HG02798 (cell line): ENCODE data around the gene VRK2.

Source experiments
- ATAC-seq: cut with Tn5 transposase; IDR thresholded peaks from one replicate; pipeline ENCODE4 v1.9.1; 2021; ENCODE audit warnings: mild to moderate bottlenecking; ENCODE audit not compliant: unreplicated experiment, poor library complexity

The VRK2 gene

GRCh38 chr2:58046585-58047372 lies at the start of gene VRK2:
Gene VRK2 (plus strand): TSS chr2:58046806. CDS start chr2:58048832, 2,026 bp downstream.
- peak; percentile 93 for ATAC-seq

DNA sequence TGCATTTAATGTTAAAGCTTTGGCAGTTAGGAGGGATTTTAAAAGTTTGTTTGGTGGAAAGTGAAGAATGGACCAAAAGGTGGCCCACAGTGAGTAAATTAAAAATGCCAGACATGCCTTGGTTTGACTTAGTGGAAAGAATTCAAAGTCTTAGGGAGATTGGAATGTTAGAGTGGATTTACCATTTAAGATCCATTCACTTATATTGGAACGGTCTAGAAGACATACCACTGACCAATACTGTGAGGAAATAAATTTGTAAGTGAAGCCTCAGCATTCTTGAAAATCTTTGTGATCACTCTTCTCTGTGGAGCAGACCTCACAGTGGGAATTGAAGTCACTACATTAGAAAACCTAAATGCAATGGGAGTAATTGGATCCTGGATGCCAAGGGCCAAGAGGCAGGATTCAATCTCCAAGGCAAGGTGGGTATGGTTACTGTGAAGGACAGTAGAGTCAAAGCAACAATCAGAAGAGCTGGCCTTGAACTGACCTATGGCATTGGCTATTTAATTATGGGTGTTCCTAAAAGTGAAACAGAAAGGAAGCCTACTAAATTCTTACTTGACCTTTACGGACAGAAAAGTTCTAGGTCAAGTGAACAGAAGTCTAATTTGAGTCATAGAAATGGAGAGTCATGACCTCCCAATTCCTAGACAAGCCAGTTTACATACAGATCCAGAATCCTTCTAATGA lies 40.2 kb upstream of the VRK2 start:
- ATAC-seq, result peak; percentile 85

DNA sequence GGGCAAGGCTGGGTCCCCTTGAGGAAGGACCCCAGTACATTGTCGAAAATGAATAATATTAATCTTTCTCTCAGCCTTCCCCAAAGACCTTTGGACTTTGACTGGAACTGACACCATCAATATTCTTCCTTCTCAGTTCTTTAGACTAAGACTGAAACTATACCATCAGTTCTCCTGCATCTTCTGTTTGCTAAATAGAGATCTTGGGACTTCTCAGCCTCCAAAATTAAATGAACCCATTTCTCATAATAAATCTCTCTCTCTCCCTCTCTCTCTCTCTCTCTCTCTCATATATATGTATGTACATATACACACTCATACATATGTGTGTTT lies 39.7 kb upstream of the VRK2 start:
- peak; percentile 55 for ATAC-seq

DNA sequence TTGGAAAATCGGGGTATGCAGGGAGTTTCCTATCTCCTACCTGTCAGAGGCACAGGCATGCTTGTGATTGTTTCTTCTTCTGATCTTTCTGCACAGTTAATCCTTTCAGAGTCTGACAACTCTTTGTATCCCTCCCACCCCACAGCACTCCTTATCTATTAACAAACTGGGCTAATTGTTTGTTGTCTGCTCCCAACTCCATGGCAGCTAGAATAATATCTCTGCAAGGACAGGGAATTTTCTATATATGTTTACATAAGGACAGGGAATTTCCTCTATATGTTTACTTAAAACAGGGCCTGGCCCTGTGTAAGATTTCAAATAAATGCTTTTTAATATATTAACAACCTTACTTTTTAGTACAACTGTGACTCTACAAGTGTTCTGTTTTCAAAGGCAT lies 36.0 kb upstream of the VRK2 start:
- ATAC-seq, result no peak

DNA sequence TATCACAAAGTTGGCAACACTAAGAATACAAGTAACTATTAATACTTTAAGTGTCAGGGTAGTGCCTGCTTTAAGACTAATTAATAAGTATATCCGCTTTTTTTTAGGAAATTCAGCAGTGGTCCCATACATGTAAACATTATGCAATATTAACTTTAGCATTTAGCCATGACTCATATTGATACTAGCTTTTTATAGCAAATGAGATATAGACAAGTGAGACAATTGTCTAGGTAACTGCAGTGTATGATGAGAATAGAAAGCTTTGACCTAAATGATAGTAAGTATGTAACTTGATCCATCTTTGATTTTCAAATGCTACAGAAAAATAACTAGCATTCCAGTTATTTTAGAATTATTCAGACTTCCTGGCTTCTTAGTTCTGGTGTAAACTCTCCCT lies 27.4 kb upstream of the VRK2 start:
- ATAC-seq, result peak; percentile 38

GRCh38 chr2:58025150-58025933 lies 21.3 kb upstream of the VRK2 start:
- ATAC-seq, result no peak

- no peak for ATAC-seq
These were observed 19.6 kb upstream of the VRK2 start for GRCh38 chr2:58027029-58027428.

DNA sequence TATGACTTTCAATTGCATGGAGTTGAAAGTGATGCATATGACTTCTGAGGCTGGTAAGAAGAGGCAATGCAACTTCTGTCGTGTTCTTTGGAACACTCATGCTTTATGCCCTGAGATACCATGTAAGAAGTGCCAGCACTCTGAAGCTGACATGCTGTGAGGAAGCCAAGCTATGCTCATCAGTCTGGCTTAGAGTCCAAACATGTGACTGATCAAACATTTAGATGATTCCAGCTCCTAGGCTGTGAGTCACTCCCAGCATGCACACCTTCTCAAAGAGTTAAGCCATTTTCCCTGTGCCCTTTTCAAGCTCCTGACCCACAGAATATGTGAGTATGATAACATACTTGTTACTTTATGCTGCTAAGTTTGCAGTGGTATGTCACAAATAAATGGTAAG lies 15.8 kb upstream of the VRK2 start:
- no peak for ATAC-seq

GRCh38 chr2:58032016-58032763 lies 14.4 kb upstream of the VRK2 start:
- peak; percentile 79 for ATAC-seq

GRCh38 chr2:58032764-58033080 lies 13.9 kb upstream of the VRK2 start:
- ATAC-seq, result peak; percentile 12

DNA sequence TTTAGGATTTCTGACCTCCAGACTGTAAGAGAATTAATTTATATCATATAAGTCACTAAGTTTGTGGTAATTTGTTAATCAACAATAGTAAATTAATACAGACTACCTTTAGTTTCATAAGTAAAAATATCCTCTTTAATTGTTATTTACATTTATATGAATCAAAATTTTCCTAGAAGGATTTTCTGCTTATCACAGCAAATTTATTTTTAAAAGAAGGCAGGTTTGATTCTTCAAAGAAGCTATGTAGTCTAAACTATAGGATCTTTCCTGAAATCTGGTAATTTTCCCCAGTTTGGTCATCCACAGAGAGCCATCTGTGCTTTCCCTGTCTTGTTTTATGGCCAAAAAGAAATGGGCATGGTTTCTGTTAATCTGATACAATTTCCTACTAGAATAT lies 13.1 kb upstream of the VRK2 start:
- no peak for ATAC-seq

DNA sequence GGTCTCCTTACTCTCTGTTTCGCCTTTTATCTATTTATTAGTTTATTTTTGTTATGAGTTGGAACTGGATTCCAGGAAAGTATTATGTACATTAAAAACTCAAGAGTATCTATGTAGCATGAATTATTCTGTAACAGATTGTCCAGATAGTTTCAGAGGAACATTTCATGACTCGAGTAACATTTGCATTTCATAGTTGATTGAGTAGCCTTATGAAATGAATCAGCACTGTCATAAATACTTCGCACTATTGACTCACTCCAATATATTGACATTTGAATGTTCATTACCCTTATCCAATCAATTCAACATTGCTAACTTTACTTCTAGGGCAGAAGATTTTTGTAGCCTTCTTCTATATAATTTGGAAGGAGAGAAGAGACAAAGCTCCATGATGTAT lies 11.3 kb upstream of the VRK2 start:
- ATAC-seq, result peak; percentile 67

- peak; percentile 85 for ATAC-seq
These were observed 7.4 kb upstream of the VRK2 start for GRCh38 chr2:58039170-58039611.

DNA sequence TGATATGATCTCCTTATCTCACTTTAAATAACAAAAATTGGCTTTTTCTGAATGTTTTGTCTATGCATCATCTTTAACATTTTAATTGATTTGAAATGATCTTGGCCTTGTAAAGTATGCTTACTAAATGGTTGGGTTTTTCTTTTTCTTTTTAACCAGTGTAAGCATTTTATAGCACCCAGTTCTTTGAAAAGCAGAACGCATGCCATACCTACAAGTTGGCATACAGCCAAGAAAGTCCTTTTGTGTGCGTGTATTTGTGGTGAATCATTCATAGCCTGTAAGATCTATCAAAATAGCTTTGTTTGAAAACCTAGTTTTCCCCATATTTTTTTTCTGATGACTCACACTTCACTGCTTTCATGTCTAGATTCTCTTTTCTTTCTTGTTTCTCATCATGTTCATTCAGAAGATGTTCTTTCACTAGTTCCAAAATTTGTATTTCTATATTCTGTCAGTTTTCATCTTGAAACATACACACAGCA lies 4.1 kb upstream of the VRK2 start:
- ATAC-seq, result no peak

GRCh38 chr2:58044145-58044544 lies 2.5 kb upstream of the VRK2 start:
- ATAC-seq, result no peak

- no peak for ATAC-seq
These were observed 849 bp upstream of the VRK2 start for GRCh38 chr2:58045580-58046334.

DNA sequence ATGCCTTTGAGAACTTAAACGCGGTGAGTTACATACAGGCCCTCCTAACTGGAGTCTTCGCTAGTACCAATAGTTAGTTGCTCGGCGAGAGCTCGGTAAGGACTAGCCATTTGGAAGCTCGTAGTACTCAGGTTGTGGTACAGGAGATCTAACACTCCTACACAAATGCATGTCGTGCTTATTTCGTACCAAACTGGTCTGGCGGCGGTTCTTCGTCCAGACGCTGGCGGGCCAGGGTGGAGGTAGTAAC lies 346 bp upstream of the VRK2 start:
- ATAC-seq, result peak; percentile 27

- peak; percentile 27 for ATAC-seq
These were observed 848 bp downstream of the VRK2 start for GRCh38 chr2:58047373-58047935.

DNA sequence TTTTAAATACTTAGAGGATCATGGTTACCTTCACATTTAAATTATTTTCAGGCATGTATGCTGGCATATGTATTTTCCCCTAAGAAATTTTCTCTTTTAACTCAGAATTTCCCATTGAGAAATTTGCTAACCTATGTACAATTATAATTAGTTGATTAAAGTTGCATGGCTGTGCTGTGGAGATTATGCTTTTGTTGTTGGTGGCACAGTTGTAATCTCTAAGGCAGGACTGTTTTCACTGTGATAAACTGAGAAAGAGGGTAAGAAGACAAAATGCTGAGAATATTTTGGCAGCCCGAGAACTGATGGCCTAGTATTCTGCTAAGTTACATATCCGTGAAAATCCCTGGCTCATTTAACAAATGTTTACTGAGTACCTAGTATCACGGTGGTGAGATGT lies 1.4 kb downstream of the VRK2 start:
- ATAC-seq, result no peak

DNA sequence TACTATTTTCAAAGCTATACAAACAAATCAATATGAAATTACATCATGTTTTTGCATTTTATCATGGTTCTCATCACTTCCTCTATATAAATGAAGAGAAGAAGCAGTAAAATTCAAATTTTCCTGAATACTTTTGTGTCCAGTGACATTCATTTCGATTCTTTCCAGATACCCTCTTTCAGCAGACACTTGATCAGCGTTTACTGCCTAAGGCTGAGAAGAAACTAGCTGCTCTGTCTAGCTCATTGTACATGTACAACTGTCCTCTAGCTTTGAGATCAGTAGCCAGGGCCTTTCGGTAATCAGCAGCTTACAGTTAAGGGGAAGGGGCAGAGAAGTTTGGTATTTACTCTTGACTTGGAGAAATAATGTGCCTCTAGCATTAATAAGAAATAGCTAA lies 4.8 kb downstream of the VRK2 start:
- ATAC-seq, result no peak
